ENCODE measurements around the gene IMPDH1. TPM values are rescaled to one million over a fixed set of nuclear protein-coding genes. Genes with fewer than 3 reads are reported as not detected.

Gene IMPDH1
- total and polyA plus RNA-seq, 2 donors from 2014 or later = 20.9 to 40.3 TPM

DNA sequence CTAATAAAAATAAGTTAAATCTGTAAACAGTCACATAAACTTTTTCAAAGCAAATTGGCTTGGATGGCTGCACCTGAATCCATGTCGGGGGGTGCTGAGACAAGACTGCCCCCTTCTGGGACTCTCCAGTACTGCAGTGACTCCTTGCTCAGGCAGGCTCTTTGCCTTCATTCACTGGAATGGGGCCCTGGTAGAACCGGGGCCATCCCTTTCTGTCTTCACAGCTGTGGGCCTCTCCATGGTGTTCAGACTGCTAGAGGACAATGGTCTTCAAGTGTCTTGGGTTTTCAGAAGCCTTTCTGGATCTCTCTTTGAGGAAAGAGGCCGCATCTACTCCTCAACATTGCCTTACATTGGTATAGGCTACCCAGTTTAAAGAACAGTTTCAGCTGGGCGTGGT lies 16.1 kb upstream of the IMPDH1 start:
- FAIRE-seq (no peak), DNase-seq (peak in 4 of 5 donors; percentile 57 to 73 (median 64))
- TF ChIP-seq, protein P1, sequence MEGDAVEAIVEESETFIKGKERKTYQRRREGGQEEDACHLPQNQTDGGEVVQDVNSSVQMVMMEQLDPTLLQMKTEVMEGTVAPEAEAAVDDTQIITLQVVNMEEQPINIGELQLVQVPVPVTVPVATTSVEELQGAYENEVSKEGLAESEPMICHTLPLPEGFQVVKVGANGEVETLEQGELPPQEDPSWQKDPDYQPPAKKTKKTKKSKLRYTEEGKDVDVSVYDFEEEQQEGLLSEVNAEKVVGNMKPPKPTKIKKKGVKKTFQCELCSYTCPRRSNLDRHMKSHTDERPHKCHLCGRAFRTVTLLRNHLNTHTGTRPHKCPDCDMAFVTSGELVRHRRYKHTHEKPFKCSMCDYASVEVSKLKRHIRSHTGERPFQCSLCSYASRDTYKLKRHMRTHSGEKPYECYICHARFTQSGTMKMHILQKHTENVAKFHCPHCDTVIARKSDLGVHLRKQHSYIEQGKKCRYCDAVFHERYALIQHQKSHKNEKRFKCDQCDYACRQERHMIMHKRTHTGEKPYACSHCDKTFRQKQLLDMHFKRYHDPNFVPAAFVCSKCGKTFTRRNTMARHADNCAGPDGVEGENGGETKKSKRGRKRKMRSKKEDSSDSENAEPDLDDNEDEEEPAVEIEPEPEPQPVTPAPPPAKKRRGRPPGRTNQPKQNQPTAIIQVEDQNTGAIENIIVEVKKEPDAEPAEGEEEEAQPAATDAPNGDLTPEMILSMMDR (IDR thresholded peaks at IDR 0.05; ENCODE audit: borderline replicate concordance, extremely low read depth, insufficient read depth) = peak; percentile 79
- no peaks in the 10 kb centered on the region for H3K36me3 ChIP-seq (ENCODE audit: control insufficient read depth in 2 of 3, insufficient read depth in 3 of 3, low read length in 3 of 3)
- no peak overlapping the region for H3K27ac ChIP-seq (ENCODE audit: low read depth in 2 of 2, low read length in 2 of 2)
- no peak overlapping the region for H3K4me3 ChIP-seq (ENCODE audit: low read length in 3 of 3)
- no peaks in the 10 kb centered on the region for H3K4me1 ChIP-seq (ENCODE audit: control insufficient read depth in 2 of 3, insufficient read depth in 2 of 3, low read depth in 1 of 3, low read length in 3 of 3)
- no peaks in the 10 kb centered on the region for H3K9me3 ChIP-seq (ENCODE audit: control insufficient read depth in 2 of 3, insufficient read depth in 1 of 3, low read length in 3 of 3)
- intact Hi-C loops (cut with DNase I) = no loop called here
- no peaks in the 10 kb centered on the region for H3K27me3 ChIP-seq (ENCODE audit: control insufficient read depth, insufficient read depth, low read length)
- no peak overlapping the region for H3K9ac ChIP-seq (ENCODE audit: low read length in 3 of 3)

- Histone ChIP-seq H3K36me3 (ENCODE audit: control insufficient read depth in 2 of 3, insufficient read depth in 3 of 3, low read length in 3 of 3) (no peaks in the 10 kb centered on the region), H3K27me3 (ENCODE audit: control insufficient read depth, insufficient read depth, low read length) (no peaks in the 10 kb centered on the region), H3K4me1 (ENCODE audit: control insufficient read depth in 2 of 3, insufficient read depth in 2 of 3, low read depth in 1 of 3, low read length in 3 of 3) (no peaks in the 10 kb centered on the region), H3K27ac (ENCODE audit: low read depth in 2 of 2, low read length in 2 of 2) (no peak overlapping the region), H3K9me3 (ENCODE audit: control insufficient read depth in 2 of 3, insufficient read depth in 1 of 3, low read length in 3 of 3) (no peaks in the 10 kb centered on the region), H3K9ac (ENCODE audit: low read length in 3 of 3) (no peak overlapping the region), H3K4me3 (ENCODE audit: low read length in 3 of 3) (no peak overlapping the region)
- FAIRE-seq (no peak), DNase-seq (peak in 1 of 5 donors; percentile 7)
- intact Hi-C loops (cut with DNase I) = no loop called here
- TF ChIP-seq, protein P1 (IDR thresholded peaks at IDR 0.05; ENCODE audit: borderline replicate concordance, extremely low read depth, insufficient read depth) = no peak
Observed at GRCh38 chr7:128424686-128425275, 15.0 kb upstream of the IMPDH1 start.

DNA sequence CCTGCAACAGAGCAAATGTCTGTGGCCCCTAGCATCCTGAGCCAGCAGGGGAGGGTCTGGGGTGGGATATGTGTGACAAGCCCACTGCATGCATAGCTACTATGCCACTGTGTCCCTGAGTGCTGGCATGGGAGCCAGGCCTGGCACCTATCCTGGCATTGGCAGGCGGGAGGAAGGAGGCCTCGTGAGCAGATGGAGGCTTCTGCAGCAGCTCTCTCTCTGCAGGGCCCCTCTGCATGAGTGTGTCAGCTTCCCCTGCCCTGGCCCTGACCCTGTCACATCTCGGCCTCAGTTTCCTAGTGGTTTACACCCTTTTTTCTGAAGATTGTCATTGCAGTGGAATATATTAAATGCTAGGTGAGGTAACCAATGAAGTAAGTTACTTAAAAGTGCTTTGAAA lies 13.1 kb upstream of the IMPDH1 start:
- DNase-seq = peak in 1 of 5 donors; percentile 27

More for the DNA sequence above, 13.1 kb upstream of the IMPDH1 start:
- Histone ChIP-seq H3K4me1 (ENCODE audit: control insufficient read depth in 2 of 3, insufficient read depth in 2 of 3, low read depth in 1 of 3, low read length in 3 of 3) (no peaks in the 10 kb centered on the region), H3K27me3 (ENCODE audit: control insufficient read depth, insufficient read depth, low read length) (no peaks in the 10 kb centered on the region), H3K27ac (ENCODE audit: low read depth in 2 of 2, low read length in 2 of 2) (no peak overlapping the region), H3K9me3 (ENCODE audit: control insufficient read depth in 2 of 3, insufficient read depth in 1 of 3, low read length in 3 of 3) (no peaks in the 10 kb centered on the region), H3K4me3 (ENCODE audit: low read length in 3 of 3) (no peak overlapping the region), H3K9ac (ENCODE audit: low read length in 3 of 3) (no peak overlapping the region), H3K36me3 (ENCODE audit: control insufficient read depth in 2 of 3, insufficient read depth in 3 of 3, low read length in 3 of 3) (no peaks in the 10 kb centered on the region)
- TF ChIP-seq, protein P1 (IDR thresholded peaks at IDR 0.05; ENCODE audit: borderline replicate concordance, extremely low read depth, insufficient read depth) = no peak
- no peak for FAIRE-seq
- intact Hi-C loops (cut with DNase I) = no loop called here
